GM12878 (cell line): ENCODE results near the gene DNAJC27. TPM values are rescaled to one million over a fixed set of nuclear protein-coding genes. Genes with fewer than 3 reads are reported as not detected.

Experiments
- ATF7 ChIP-seq: fragments of 450-650 bp; IDR thresholded peaks from 2 replicates; pipeline ENCODE4 v1.6.1; 2016; ENCODE audit warnings: low read depth, mild to moderate bottlenecking
- BACH1 ChIP-seq: fragments of 450-650 bp; IDR thresholded peaks from 2 replicates; pipeline ENCODE4 v1.6.1; 2017; ENCODE audit warnings: mild to moderate bottlenecking, borderline replicate concordance
- CBX5 ChIP-seq: sonication (generic); IDR thresholded peaks from 2 replicates; pipeline ENCODE4 v1.6.1; 2016; ENCODE audit warnings: low read depth, moderate library complexity, mild to moderate bottlenecking, inconsistent platforms
- CREM ChIP-seq: IDR thresholded peaks from 2 replicates; pipeline ENCODE4 v1.6.1; 2014; ENCODE audit warnings: antibody characterized with exemption, low read depth
- CTCF ChIP-seq, 3 experiments: IDR thresholded peaks in 2 of 3; conservative IDR thresholded peaks in 1 of 3; 2 replicates each; pipeline ENCODE4 v1.5.1; 2011; ENCODE audit warnings: low read depth in 3 of 3, low read length in 3 of 3, mild to moderate bottlenecking in 3 of 3, control low read depth in 2 of 3, moderate library complexity in 2 of 3, inconsistent platforms in 1 of 3, mixed read lengths in 1 of 3; ENCODE audit not compliant: control insufficient read depth in 2 of 3, insufficient read depth in 1 of 3; ENCODE audit errors: extremely low read depth in 1 of 3
- DPF2 ChIP-seq: fragments of 450-650 bp; IDR thresholded peaks from 2 replicates; pipeline ENCODE4 v1.6.1; 2017; ENCODE audit warnings: mild to moderate bottlenecking
- EZH2 ChIP-seq: IDR thresholded peaks from 2 replicates; pipeline ENCODE4 v1.6.1; 2012; ENCODE audit warnings: low read depth, mild to moderate bottlenecking, control low read depth, inconsistent platforms, low read length, borderline replicate concordance; ENCODE audit not compliant: control insufficient read depth
- FOXK2 ChIP-seq: fragments of 450-650 bp; IDR thresholded peaks from 2 replicates; pipeline ENCODE4 v1.6.1; 2017; ENCODE audit warnings: mild to moderate bottlenecking, moderate library complexity
- HDAC2 ChIP-seq: fragments of 200-600 bp; sonication (generic); IDR thresholded peaks from 2 replicates; pipeline ENCODE4 v1.6.1; 2017
- MEF2A ChIP-seq: IDR thresholded peaks from 2 replicates; pipeline ENCODE4 v1.6.1; 2011; ENCODE audit warnings: low read depth, mild to moderate bottlenecking, low read length, moderate library complexity; ENCODE audit not compliant: insufficient read depth
- NBN ChIP-seq: fragments of 450-650 bp; IDR thresholded peaks from 2 replicates; pipeline ENCODE4 v1.6.1; 2016
- NR2C1 ChIP-seq: fragments of 450-650 bp; IDR thresholded peaks from 2 replicates; pipeline ENCODE4 v1.6.1; 2017; ENCODE audit warnings: antibody characterized with exemption, mild to moderate bottlenecking, moderate library complexity
- PKNOX1 ChIP-seq: fragments of 450-650 bp; IDR thresholded peaks from 2 replicates; pipeline ENCODE4 v1.6.1; 2016; ENCODE audit warnings: mild to moderate bottlenecking
- PML ChIP-seq: IDR thresholded peaks from 2 replicates; pipeline ENCODE4 v1.6.1; 2012; ENCODE audit warnings: low read length, inconsistent platforms
- POU2F2 ChIP-seq: IDR thresholded peaks from 3 replicates; pipeline ENCODE4 v1.6.1; 2011; ENCODE audit warnings: low read depth, mild to moderate bottlenecking, low read length, borderline replicate concordance
- RUNX3 ChIP-seq: IDR thresholded peaks from 2 replicates; pipeline ENCODE4 v1.6.1; 2012; ENCODE audit warnings: low read length, inconsistent platforms
- SRF ChIP-seq, 2 experiments: IDR thresholded peaks; 2 replicates each; pipeline ENCODE4 v1.6.1; 2011; ENCODE audit warnings: low read depth in 2 of 2, low read length in 2 of 2, mild to moderate bottlenecking in 1 of 2, moderate library complexity in 1 of 2
- TCF12 ChIP-seq: IDR thresholded peaks from 2 replicates; pipeline ENCODE4 v1.6.1; 2011; ENCODE audit warnings: low read depth, mild to moderate bottlenecking, low read length
- YY1 ChIP-seq: IDR thresholded peaks from 2 replicates; pipeline ENCODE4 v1.6.1; 2011; ENCODE audit warnings: low read depth, mild to moderate bottlenecking, low read length
- ZNF207 ChIP-seq: fragments of 450-650 bp; IDR thresholded peaks from 2 replicates; pipeline ENCODE4 v1.6.1; 2014; ENCODE audit warnings: antibody characterized with exemption, mild to moderate bottlenecking, borderline replicate concordance
- polyA plus RNA-seq, 11 experiments: library from polyadenylated mRNA; depleted of rRNA in 4 of 11; unstranded in 6 of 11; stranded (reverse) in 5 of 11; fragments of >200 nt; fragmentation: Nextera tagmentation in 4 of 11; fragmentation: Illumina TruSeq in 1 of 11; extraction: Ambion mirVana in 4 of 11; extraction: Trizol in 1 of 11; gene quantifications; 1 replicate in 1 of 11; 2 replicates in 10 of 11; pipeline versions ENCODE4 v1.2.1 to v1.2.3, GENCODE V29; 2011 to 2016; ENCODE audit warnings: inconsistent platforms in 2 of 11, missing spikeins in 2 of 11, low read depth in 1 of 11
- total RNA-seq, 4 experiments: library from RNA; depleted of rRNA in 3 of 4; stranded (reverse); fragments of >200 nt in 3 of 4; fragmentation: Illumina TruSeq in 1 of 4; extraction: Trizol in 1 of 4; gene quantifications; 2 replicates each; pipeline versions ENCODE4 v1.2.1 to v1.2.3, GENCODE V29; 2013 to 2021

The DNAJC27 gene
- total and polyA plus RNA-seq, 10 of the 15 experiments (the other 5 are each of a cell fraction or from before 2014, with no cell fraction given), result 0.95 to 9.6 (median 3.7) TPM

- 0 out of 2 replicates have a peak, but pooled peaks have one; percentile 3 for TF ChIP-seq TCF12
- TF ChIP-seq PML, result peak; percentile 68
- TF ChIP-seq ATF7, result peak; percentile 99
- TF ChIP-seq POU2F2, result peak; percentile 89
- TF ChIP-seq SRF (IDR thresholded peaks at IDR 0.05; ENCODE audit: low read depth in 2 of 2, low read length in 2 of 2), result 0 out of 4 replicates have a peak, but pooled peaks of 1 of the 2 experiments have one; percentile 10
- TF ChIP-seq CTCF (IDR thresholded peaks at IDR 0.05 in 2 of 3, conservative IDR thresholded peaks at IDR 0.05 in 1 of 3; ENCODE audit: control insufficient read depth in 2 of 3, extremely low read depth in 1 of 3, insufficient read depth in 1 of 3, low read depth in 3 of 3, low read length in 3 of 3), result no peak
- TF ChIP-seq FOXK2, result no peak; the same call in 1 of the 2 replicates
- TF ChIP-seq RUNX3, result peak; percentile 50; the same call in 1 of the 2 replicates
- TF ChIP-seq EZH2, result no peak
- TF ChIP-seq CBX5, result 0 out of 2 replicates have a peak, but pooled peaks have one; percentile 63
- TF ChIP-seq NR2C1, result peak; percentile 81
- 0 out of 2 replicates have a peak, but pooled peaks have one; percentile 4 for TF ChIP-seq MEF2A
- TF ChIP-seq YY1, result peak; percentile 54
- TF ChIP-seq PKNOX1, result peak; percentile 99
- TF ChIP-seq HDAC2, result no peak
- peak; percentile 100 for TF ChIP-seq DPF2
- TF ChIP-seq ZNF207, result peak; percentile 70; the same call in 1 of the 2 replicates
- TF ChIP-seq BACH1, result 0 out of 2 replicates have a peak, but pooled peaks have one; percentile 3
- peak; percentile 96 for TF ChIP-seq CREM
- peak; percentile 86; the same call in 1 of the 2 replicates for TF ChIP-seq NBN
Measured at GRCh38 chr2:24971536-24972314, at the start of gene DNAJC27 (continued).
